Effector CD8-positive, alpha-beta T cell (primary cell): ENCODE measurements around the gene CD47.

Source experiments
- DNase-seq: peaks from one replicate; lab custom pipeline; 2025; lab: John Stamatoyannopoulos, UW

The CD47 gene

GRCh38 chr3:108117241-108117775, 26.5 kb upstream of the CD47 start:
- no peak for DNase-seq

GRCh38 chr3:108114423-108115065, 23.7 kb upstream of the CD47 start:
- DNase-seq, result no peak

- no peak for DNase-seq
Measured at GRCh38 chr3:108113975-108114374, 23.1 kb upstream of the CD47 start.

GRCh38 chr3:108110934-108111333, 20.1 kb upstream of the CD47 start:
- DNase-seq, result no peak

- no peak for DNase-seq
Measured at GRCh38 chr3:108108416-108108815, 17.6 kb upstream of the CD47 start.

- no peak for DNase-seq
Measured at GRCh38 chr3:108106449-108106848, 15.6 kb upstream of the CD47 start.

GRCh38 chr3:108106031-108106430, 15.2 kb upstream of the CD47 start:
- no peak for DNase-seq

GRCh38 chr3:108103886-108104797, 13.3 kb upstream of the CD47 start:
- DNase-seq, result no peak

GRCh38 chr3:108103040-108103751, 12.4 kb upstream of the CD47 start:
- DNase-seq, result no peak

GRCh38 chr3:108102420-108103039, 11.7 kb upstream of the CD47 start:
- no peak for DNase-seq

- DNase-seq, result no peak
Measured at GRCh38 chr3:108100906-108101660, 10.3 kb upstream of the CD47 start.

GRCh38 chr3:108099679-108100428, 9.0 kb upstream of the CD47 start:
- no peak for DNase-seq

- no peak for DNase-seq
Measured at GRCh38 chr3:108099244-108099643, 8.4 kb upstream of the CD47 start.

GRCh38 chr3:108098003-108098370, 7.2 kb upstream of the CD47 start:
- DNase-seq, result no peak

- DNase-seq, result no peak
Measured at GRCh38 chr3:108097322-108098002, 6.6 kb upstream of the CD47 start.

GRCh38 chr3:108096532-108097321, 5.9 kb upstream of the CD47 start:
- DNase-seq, result no peak

- no peak for DNase-seq
Measured at GRCh38 chr3:108093616-108094015, 2.8 kb upstream of the CD47 start.

- DNase-seq, result no peak
Measured at GRCh38 chr3:108093021-108093420, 2.2 kb upstream of the CD47 start.

- no peak for DNase-seq
Measured at GRCh38 chr3:108092501-108092900, 1.7 kb upstream of the CD47 start.
